Smooth muscle cell (in vitro differentiated cells): ENCODE data around the gene DDX31. TPM values are rescaled to one million over a fixed set of nuclear protein-coding genes. Genes with fewer than 3 reads are reported as not detected.

Experiments
- DNase-seq: peaks from one replicate; lab custom pipeline; 2025; ENCODE audit not compliant: unreplicated experiment; lab: John Stamatoyannopoulos, UW
- H2AFZ ChIP-seq: fragments of 200-600 bp; sonication (generic); 2 replicates; pipeline ENCODE4 v1.6.0; 2016; ENCODE audit warnings: antibody characterized with exemption, low read depth, mild to moderate bottlenecking
- H3F3A ChIP-seq: fragments of 200-600 bp; sonication (generic); 2 replicates; pipeline ENCODE4 v1.6.0; 2017; ENCODE audit warnings: antibody characterized with exemption, low read depth
- H3K27ac ChIP-seq: fragments of 200-600 bp; sonication (generic); 2 replicates; pipeline ENCODE4 v1.5.1; 2016; ENCODE audit warnings: low read depth, mild to moderate bottlenecking
- H3K27me3 ChIP-seq: fragments of 200-600 bp; sonication (generic); 2 replicates; pipeline ENCODE4 v1.6.1; 2016; ENCODE audit warnings: low read depth, mild to moderate bottlenecking
- H3K36me3 ChIP-seq: fragments of 200-600 bp; sonication (generic); 2 replicates; pipeline ENCODE4 v1.5.1; 2016; ENCODE audit warnings: low read depth
- H3K4me1 ChIP-seq: fragments of 200-600 bp; sonication (generic); 2 replicates; pipeline ENCODE4 v1.5.1; 2016; ENCODE audit warnings: low read depth
- H3K4me2 ChIP-seq: fragments of 200-600 bp; sonication (generic); 2 replicates; pipeline ENCODE4 v1.6.0; 2016; ENCODE audit warnings: mild to moderate bottlenecking
- H3K4me3 ChIP-seq: fragments of 200-600 bp; sonication (generic); 2 replicates; pipeline ENCODE4 v1.5.1; 2016; ENCODE audit warnings: mild to moderate bottlenecking
- H3K79me2 ChIP-seq: fragments of 200-600 bp; sonication (generic); 2 replicates; pipeline ENCODE4 v1.6.0; 2016; ENCODE audit warnings: low read depth, mild to moderate bottlenecking
- H3K9ac ChIP-seq: fragments of 200-600 bp; sonication (generic); 2 replicates; pipeline ENCODE4 v1.6.0; 2016; ENCODE audit warnings: low read depth
- H3K9me3 ChIP-seq: fragments of 200-600 bp; sonication (generic); replicated peaks from 2 replicates; pipeline ENCODE4 v1.5.1; 2016; ENCODE audit warnings: low read depth
- H4K20me1 ChIP-seq: fragments of 200-600 bp; sonication (generic); 2 replicates; pipeline ENCODE4 v1.6.0; 2016; ENCODE audit warnings: low read depth
- WGBS: methylation state at CpG from one replicate; pipeline ENCODE4 v1.1.7; 2016; ENCODE audit warnings: low lambda C conversion rate; 5-methylcytosine and 5-hydroxymethylcytosine counted together
- polyA plus RNA-seq: library from polyadenylated mRNA; unstranded; fragments of >200 nt; fragmentation: Nextera tagmentation; extraction: Ambion mirVana; gene quantifications from 2 replicates; pipeline ENCODE4 v1.2.1, GENCODE V29; 2016
- total RNA-seq: library from RNA; depleted of rRNA; stranded (reverse); fragments of >200 nt; gene quantifications from 2 replicates; pipeline ENCODE4 v1.2.3, GENCODE V29; 2014
- TF ChIP-seq, protein P1 (sequence below): fragments of 200-600 bp; sonication (generic); IDR thresholded peaks from 2 replicates; pipeline ENCODE4 v1.5.1; 2017; ENCODE audit warnings: borderline replicate concordance, mild to moderate bottlenecking, antibody characterized with exemption; ENCODE audit not compliant: insufficient read depth, poor library complexity, severe bottlenecking

Gene DDX31
- total and polyA plus RNA-seq, 2 experiments from 2014 or later: 5.9 to 11.9 TPM

DNA sequence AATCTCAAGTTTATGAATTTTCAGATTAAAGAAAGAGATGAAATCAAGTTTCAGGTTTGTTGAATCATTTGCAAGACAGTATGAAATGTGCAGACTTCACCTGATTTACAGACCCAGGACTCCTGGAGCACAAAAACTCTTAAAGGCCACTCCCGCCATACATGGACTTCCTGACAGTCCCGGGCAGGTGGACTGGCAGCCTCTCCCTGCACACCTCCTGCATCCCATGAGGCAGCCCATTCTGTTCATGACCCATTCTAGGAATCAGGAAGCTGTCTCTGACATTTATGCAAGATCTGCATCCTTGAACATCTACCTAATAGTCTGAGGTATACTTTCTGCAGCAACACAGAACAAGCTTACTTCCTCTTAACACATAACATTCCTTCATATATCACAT lies 5.9 kb downstream of the DDX31 start:
- peaks cover 68% of the 10 kb centered on the region for H3K79me2 ChIP-seq

DNA sequence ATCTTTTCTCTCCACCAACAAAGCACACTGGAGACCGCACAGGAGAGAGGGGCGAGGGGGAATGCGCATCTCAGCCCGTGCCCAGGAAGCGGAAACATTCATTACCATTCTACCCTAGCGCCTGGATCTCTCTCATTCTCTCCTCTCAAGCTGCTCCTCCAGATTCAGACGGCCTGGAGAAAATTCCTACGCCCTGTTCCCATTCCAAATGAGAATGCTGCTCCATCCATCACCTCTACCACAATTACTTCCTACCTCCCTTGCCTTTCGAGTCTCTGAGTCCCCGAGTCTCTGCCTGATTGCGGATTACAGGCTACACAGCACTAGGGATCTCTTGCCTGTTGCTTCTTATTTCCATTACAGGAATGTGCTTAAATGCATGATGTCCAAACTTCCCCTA lies 6.7 kb downstream of the DDX31 start:
- TF ChIP-seq, protein P1, sequence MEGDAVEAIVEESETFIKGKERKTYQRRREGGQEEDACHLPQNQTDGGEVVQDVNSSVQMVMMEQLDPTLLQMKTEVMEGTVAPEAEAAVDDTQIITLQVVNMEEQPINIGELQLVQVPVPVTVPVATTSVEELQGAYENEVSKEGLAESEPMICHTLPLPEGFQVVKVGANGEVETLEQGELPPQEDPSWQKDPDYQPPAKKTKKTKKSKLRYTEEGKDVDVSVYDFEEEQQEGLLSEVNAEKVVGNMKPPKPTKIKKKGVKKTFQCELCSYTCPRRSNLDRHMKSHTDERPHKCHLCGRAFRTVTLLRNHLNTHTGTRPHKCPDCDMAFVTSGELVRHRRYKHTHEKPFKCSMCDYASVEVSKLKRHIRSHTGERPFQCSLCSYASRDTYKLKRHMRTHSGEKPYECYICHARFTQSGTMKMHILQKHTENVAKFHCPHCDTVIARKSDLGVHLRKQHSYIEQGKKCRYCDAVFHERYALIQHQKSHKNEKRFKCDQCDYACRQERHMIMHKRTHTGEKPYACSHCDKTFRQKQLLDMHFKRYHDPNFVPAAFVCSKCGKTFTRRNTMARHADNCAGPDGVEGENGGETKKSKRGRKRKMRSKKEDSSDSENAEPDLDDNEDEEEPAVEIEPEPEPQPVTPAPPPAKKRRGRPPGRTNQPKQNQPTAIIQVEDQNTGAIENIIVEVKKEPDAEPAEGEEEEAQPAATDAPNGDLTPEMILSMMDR: no peak
- H3K4me3 ChIP-seq: no peak overlapping the region
- peaks cover 43% of the 10 kb centered on the region for H4K20me1 ChIP-seq
- no peak overlapping the region for H3K9ac ChIP-seq
- H3K9me3 ChIP-seq: no peaks in the 10 kb centered on the region
- H3K27ac ChIP-seq: no peak overlapping the region
- WGBS: 69% methylated on average over 11 of the region's 11 CpGs
- peaks cover 61% of the 10 kb centered on the region for H3K79me2 ChIP-seq
- peaks cover 6% of the 10 kb centered on the region for H3K36me3 ChIP-seq
- no peak overlapping the region for H2AFZ ChIP-seq
- H3K27me3 ChIP-seq: no peaks in the 10 kb centered on the region
- no peak overlapping the region for H3K4me2 ChIP-seq
- H3F3A ChIP-seq: no peaks in the 10 kb centered on the region
- peaks cover 7% of the 10 kb centered on the region for H3K4me1 ChIP-seq
- no peak for DNase-seq

More for the DNA sequence above, 5.9 kb downstream of the DDX31 start:
- no peak overlapping the region for H3K4me2 ChIP-seq
- H3F3A ChIP-seq: no peaks in the 10 kb centered on the region
- no peak overlapping the region for H2AFZ ChIP-seq
- peaks cover 9% of the 10 kb centered on the region for H3K4me1 ChIP-seq
- TF ChIP-seq, protein P1: no peak
- no peak overlapping the region for H3K9ac ChIP-seq
- H3K36me3 ChIP-seq: no peaks in the 10 kb centered on the region
- H3K27ac ChIP-seq: no peak overlapping the region
- no peaks in the 10 kb centered on the region for H3K9me3 ChIP-seq
- DNase-seq: no peak
- H3K27me3 ChIP-seq: no peaks in the 10 kb centered on the region
- H4K20me1 ChIP-seq: peaks cover 42% of the 10 kb centered on the region
- no peak overlapping the region for H3K4me3 ChIP-seq
- WGBS: 91% methylated on average over 2 of the region's 2 CpGs

DNA sequence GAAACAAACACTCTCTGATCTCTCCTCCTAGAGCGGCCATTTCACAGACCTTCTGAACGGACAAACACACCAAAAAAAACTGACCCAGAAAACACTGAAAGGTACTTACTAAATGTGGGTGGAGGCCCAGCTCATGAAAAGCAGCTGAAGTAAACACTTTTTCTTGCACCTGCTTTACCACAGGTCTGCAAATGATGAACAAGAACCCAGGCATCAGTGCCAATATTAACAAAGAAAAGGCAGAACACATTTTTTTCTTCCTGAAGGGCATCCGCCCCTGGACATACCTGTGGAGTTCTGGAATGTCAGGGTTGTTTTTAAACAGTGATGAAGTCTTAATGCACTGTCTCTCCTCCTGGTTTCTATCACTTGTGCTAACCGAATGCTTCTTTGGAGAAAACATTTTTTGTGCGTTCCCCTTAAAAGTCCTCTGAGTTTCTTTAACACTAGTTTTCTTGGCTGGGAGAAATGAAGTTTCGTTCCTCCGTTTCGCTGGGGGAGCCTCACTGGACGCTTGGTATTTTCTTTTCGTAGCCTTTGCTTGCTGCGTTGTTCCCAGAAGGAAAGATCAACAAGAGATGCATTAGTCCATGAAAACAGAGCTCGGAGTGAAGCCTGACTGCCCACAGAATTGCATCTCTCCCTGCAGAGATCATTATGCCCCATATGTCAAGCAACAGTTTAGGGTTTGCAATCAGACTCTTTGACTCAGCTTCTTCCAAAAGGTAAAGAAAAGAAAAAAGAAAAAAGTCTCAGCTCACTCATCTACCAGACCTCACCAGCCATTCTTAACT lies 7.4 kb downstream of the DDX31 start:
- Histone ChIP-seq H4K20me1 (peaks cover 43% of the 10 kb centered on the region), H3K79me2 (peaks cover 53% of the 10 kb centered on the region), H2AFZ (no peak overlapping the region), H3K4me3 (no peak overlapping the region), H3K4me1 (peaks cover 7% of the 10 kb centered on the region), H3K27me3 (no peaks in the 10 kb centered on the region), H3K36me3 (peaks cover 10% of the 10 kb centered on the region), H3K27ac (no peak overlapping the region), H3K4me2 (no peak overlapping the region), H3K9ac (no peak overlapping the region), H3F3A (no peaks in the 10 kb centered on the region), H3K9me3 (no peaks in the 10 kb centered on the region)
- WGBS: 91% methylated on average over 12 of the region's 12 CpGs
- no peak for DNase-seq
- TF ChIP-seq, protein P1: no peak

DNA sequence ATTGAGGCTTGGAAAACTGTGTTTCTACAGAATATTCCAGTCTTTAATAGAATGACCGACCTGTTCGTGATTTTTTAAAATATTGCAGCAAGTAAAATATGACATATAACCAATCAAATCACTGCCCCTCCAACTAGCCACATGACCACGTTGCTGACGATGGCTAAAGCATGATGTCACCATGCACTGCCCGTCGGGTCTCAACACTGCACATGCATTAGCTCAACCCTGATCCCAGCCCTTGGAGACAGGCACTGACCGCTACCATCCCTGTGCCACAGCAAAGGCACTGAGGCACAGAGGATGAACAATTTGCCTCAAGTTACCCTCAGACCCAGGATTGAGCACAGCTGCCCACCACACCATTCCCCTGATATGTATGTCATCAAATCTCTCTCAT lies 13.5 kb downstream of the DDX31 start:
- peaks cover 10% of the 10 kb centered on the region for H4K20me1 ChIP-seq
- no peak overlapping the region for H3K4me2 ChIP-seq
- no peak overlapping the region for H3K27ac ChIP-seq
- H2AFZ ChIP-seq: no peak overlapping the region
- no peaks in the 10 kb centered on the region for H3K27me3 ChIP-seq
- no peaks in the 10 kb centered on the region for H3F3A ChIP-seq
- peaks cover 8% of the 10 kb centered on the region for H3K79me2 ChIP-seq
- no peaks in the 10 kb centered on the region for H3K9me3 ChIP-seq
- no peaks in the 10 kb centered on the region for H3K4me1 ChIP-seq
- H3K4me3 ChIP-seq: no peak overlapping the region
- no peak overlapping the region for H3K9ac ChIP-seq
- 91% methylated on average over 7 of the region's 7 CpGs for WGBS
- peaks cover 17% of the 10 kb centered on the region for H3K36me3 ChIP-seq
- TF ChIP-seq, protein P1: no peak
- no peak for DNase-seq
